ENCODE data around the gene RTL5. TPM values are rescaled to one million over a fixed set of nuclear protein-coding genes. Genes with fewer than 3 reads are reported as not detected.

RTL5 gene
- total and polyA plus RNA-seq, 10 of the 15 experiments (the other 5 are each of a cell fraction or from before 2014, with no cell fraction given), result under 0.01 to 0.10 (median 0.03) TPM; not detected in 5

- TF ChIP-seq MEF2B (IDR thresholded peaks at IDR 0.05; ENCODE audit: partially characterized antibody, poor library complexity, severe bottlenecking) (peak; percentile 15), HDAC2 (IDR thresholded peaks at IDR 0.05) (no peak)
Observed at GRCh38 chrX:72094894-72095293, 36.8 kb downstream of the RTL5 start (continued).

GRCh38 chrX:72089254-72089653 lies 42.5 kb downstream of the RTL5 start:
- Histone ChIP-seq H3K27ac (ENCODE audit: control insufficient read depth, insufficient read depth) (no peak overlapping the region), H3K36me3 (ENCODE audit: control insufficient read depth in 2 of 2, insufficient read depth in 2 of 2, low read length in 1 of 2) (no peaks in the 10 kb centered on the region), H2AFZ (ENCODE audit: control insufficient read depth, low read depth, low read length) (no peak overlapping the region), H3K4me3 (no peak overlapping the region), H4K20me1 (ENCODE audit: control insufficient read depth, insufficient read depth) (no peaks in the 10 kb centered on the region), H3K79me2 (ENCODE audit: control insufficient read depth, insufficient read depth, low read length) (no peaks in the 10 kb centered on the region), H3K4me2 (ENCODE audit: control insufficient read depth, insufficient read depth) (no peak overlapping the region), H3K9ac (ENCODE audit: control insufficient read depth, insufficient read depth, low read length) (no peak overlapping the region), H3K9me3 (replicated peaks; ENCODE audit: control insufficient read depth, insufficient read depth, low read length) (no peaks in the 10 kb centered on the region), H3K27me3 (replicated peaks in 1 of 2; ENCODE audit: control insufficient read depth in 2 of 2, insufficient read depth in 2 of 2, low read length in 1 of 2) (no peaks in the 10 kb centered on the region), H3K4me1 (ENCODE audit: control insufficient read depth, insufficient read depth, low read length) (no peaks in the 10 kb centered on the region)
- no TSS peak for BruUV-seq (replicated peaks)
- CTCF ChIA-PET, result no interaction called here
- FAIRE-seq (no peak), ATAC-seq (no peak), DNase-seq (ENCODE audit: low read depth, low spot score) (no peak)
- RAD21 ChIA-PET (ENCODE audit: unreplicated experiment), result no interaction called here
- POLR2A ChIA-PET, result no interaction called here
- SMC1A ChIA-PET (ENCODE audit: uncharacterized antibody, unreplicated experiment), result interaction anchor here (1.1 kb wide), 1 partner anchor 10 kb away, joined by 3 read pairs; no protein-coding TSS in a partner anchor
- WGBS (ENCODE audit: insufficient coverage, insufficient replicate concordance, low lambda C conversion rate, missing lambda C conversion rate), result 10% methylated on average over 3 of the region's 3 CpGs
- intact Hi-C loops (cut with micrococcal nuclease; ENCODE audit: unreplicated experiment) (no loop called here), in situ Hi-C loops (cut with MboI) (no loop called here)
- TF ChIP-seq, protein P1, sequence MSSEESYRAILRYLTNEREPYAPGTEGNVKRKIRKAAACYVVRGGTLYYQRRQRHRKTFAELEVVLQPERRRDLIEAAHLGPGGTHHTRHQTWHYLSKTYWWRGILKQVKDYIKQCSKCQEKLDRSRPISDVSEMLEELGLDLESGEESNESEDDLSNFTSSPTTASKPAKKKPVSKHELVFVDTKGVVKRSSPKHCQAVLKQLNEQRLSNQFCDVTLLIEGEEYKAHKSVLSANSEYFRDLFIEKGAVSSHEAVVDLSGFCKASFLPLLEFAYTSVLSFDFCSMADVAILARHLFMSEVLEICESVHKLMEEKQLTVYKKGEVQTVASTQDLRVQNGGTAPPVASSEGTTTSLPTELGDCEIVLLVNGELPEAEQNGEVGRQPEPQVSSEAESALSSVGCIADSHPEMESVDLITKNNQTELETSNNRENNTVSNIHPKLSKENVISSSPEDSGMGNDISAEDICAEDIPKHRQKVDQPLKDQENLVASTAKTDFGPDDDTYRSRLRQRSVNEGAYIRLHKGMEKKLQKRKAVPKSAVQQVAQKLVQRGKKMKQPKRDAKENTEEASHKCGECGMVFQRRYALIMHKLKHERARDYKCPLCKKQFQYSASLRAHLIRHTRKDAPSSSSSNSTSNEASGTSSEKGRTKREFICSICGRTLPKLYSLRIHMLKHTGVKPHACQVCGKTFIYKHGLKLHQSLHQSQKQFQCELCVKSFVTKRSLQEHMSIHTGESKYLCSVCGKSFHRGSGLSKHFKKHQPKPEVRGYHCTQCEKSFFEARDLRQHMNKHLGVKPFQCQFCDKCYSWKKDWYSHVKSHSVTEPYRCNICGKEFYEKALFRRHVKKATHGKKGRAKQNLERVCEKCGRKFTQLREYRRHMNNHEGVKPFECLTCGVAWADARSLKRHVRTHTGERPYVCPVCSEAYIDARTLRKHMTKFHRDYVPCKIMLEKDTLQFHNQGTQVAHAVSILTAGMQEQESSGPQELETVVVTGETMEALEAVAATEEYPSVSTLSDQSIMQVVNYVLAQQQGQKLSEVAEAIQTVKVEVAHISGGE (CRISPR knock-in tag; IDR thresholded peaks at IDR 0.05), result no peak
- TF ChIP-seq CHD2 (IDR thresholded peaks at IDR 0.05; ENCODE audit: borderline replicate concordance, low read depth, low read length) (no peak), MYB (IDR thresholded peaks at IDR 0.05; ENCODE audit: borderline replicate concordance, low read depth, low read length) (no peak), USF2 (IDR thresholded peaks at IDR 0.05; ENCODE audit: borderline replicate concordance, low read depth, low read length) (no peak), JUNB (IDR thresholded peaks at IDR 0.05) (no peak), YBX1 (IDR thresholded peaks at IDR 0.05) (no peak), TARDBP (IDR thresholded peaks at IDR 0.05; ENCODE audit: borderline replicate concordance) (no peak), HDGF (IDR thresholded peaks at IDR 0.05) (no peak), KDM1A (IDR thresholded peaks at IDR 0.05; ENCODE audit: borderline replicate concordance) (no peak), SRF (IDR thresholded peaks at IDR 0.05; ENCODE audit: low read depth in 2 of 2, low read length in 2 of 2) (no peak), USF1 (IDR thresholded peaks at IDR 0.05; ENCODE audit: borderline replicate concordance, extremely low read length, insufficient read depth, low read depth, low read length) (no peak), MYC (IDR thresholded peaks at IDR 0.05; ENCODE audit: insufficient read depth, insufficient read length, insufficient replicate concordance, low read length, severe bottlenecking) (no peak)
- TF ChIP-seq, protein P2, sequence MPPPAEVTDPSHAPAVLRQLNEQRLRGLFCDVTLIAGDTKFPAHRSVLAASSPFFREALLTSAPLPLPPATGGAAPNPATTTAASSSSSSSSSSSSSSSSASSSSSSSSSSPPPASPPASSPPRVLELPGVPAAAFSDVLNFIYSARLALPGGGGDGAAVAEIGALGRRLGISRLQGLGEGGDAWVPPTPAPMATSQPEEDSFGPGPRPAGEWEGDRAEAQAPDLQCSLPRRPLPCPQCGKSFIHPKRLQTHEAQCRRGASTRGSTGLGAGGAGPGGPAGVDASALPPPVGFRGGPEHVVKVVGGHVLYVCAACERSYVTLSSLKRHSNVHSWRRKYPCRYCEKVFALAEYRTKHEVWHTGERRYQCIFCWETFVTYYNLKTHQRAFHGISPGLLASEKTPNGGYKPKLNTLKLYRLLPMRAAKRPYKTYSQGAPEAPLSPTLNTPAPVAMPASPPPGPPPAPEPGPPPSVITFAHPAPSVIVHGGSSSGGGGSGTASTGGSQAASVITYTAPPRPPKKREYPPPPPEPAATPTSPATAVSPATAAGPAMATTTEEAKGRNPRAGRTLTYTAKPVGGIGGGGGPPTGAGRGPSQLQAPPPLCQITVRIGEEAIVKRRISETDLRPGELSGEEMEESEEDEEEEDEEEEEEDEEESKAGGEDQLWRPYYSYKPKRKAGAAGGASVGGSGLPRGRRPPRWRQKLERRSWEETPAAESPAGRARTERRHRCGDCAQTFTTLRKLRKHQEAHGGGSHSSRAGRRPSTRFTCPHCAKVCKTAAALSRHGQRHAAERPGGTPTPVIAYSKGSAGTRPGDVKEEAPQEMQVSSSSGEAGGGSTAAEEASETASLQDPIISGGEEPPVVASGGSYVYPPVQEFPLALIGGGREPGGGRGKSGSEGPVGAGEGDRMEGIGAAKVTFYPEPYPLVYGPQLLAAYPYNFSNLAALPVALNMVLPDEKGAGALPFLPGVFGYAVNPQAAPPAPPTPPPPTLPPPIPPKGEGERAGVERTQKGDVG (CRISPR knock-in tag; IDR thresholded peaks at IDR 0.05), result no peak

All from GM12878 (cell line).